Upper lobe of left lung (tissue), 4 donors: ENCODE measurements around the gene GALNS.

Source experiments
- CTCF ChIP-seq, 6 experiments: fragments of 450-650 bp in 4 of 6; fragments of 200-600 bp in 2 of 6; sonication (generic) in 2 of 6; IDR thresholded peaks; one replicate each; pipeline ENCODE4 v1.5.1; 2016 to 2019; ENCODE audit warnings: antibody characterized with exemption in 6 of 6
- POLR2AphosphoS5 ChIP-seq, 2 donors: sonication (generic); formaldehyde crosslinking; IDR thresholded peaks; one replicate each; pipeline ENCODE4 v1.5.1; 2017; ENCODE audit warnings: antibody characterized with exemption in 2 of 2

GRCh38 chr16:88771294-88771772, 85.4 kb downstream of the GALNS start:
- TF ChIP-seq CTCF (IDR thresholded peaks at IDR 0.05) (no peak), POLR2AphosphoS5 (IDR thresholded peaks at IDR 0.05) (no peak)
